H1 (cell line): ENCODE measurements around the gene SLC6A3. TPM values are rescaled to one million over a fixed set of nuclear protein-coding genes. Genes with fewer than 3 reads are reported as not detected.

Experiments used
- CTCF ChIA-PET: fragments of 300-600 bp; sonication (Branson Sonifier 250); formaldehyde crosslinking; loops from one replicate; lab custom pipeline; 2021; ENCODE audit not compliant: partially characterized antibody; lab: Charles Lee
- POLR2A ChIA-PET: fragments of 300-600 bp; sonication (Branson Sonifier 250); formaldehyde crosslinking; loops from one replicate; lab custom pipeline; 2021; ENCODE audit warnings: inconsistent platforms; ENCODE audit not compliant: partially characterized antibody; lab: Charles Lee
- DNase-seq, 2 experiments: peaks; one replicate each; pipeline versions ENCODE4 v3.0.0 to v3.0.0-alpha.2; 2010 to 2022; ENCODE audit warnings: low spot score in 2 of 2, low read depth in 1 of 2, mixed read lengths in 1 of 2
- FAIRE-seq: peaks from 2 replicates; lab custom pipeline; 2011; peaks lifted over from hg19 to GRCh38; lab: Jason Lieb, UNC
- H2AFZ ChIP-seq: 2 replicates; pipeline ENCODE4 v1.8.1; 2012; ENCODE audit warnings: low read length, inconsistent platforms
- H2AK5ac ChIP-seq: 2 replicates; pipeline ENCODE4 v1.6.1; 2013; ENCODE audit warnings: low read depth, low read length
- H2BK120ac ChIP-seq: replicated peaks from 2 replicates; pipeline ENCODE3; 2013; ENCODE audit warnings: low read depth, low read length, inconsistent platforms
- H2BK12ac ChIP-seq: 2 replicates; pipeline ENCODE4 v1.6.1; 2013; ENCODE audit warnings: low read depth, low read length
- H2BK15ac ChIP-seq: 2 replicates; pipeline ENCODE4 v1.6.1; 2013; ENCODE audit warnings: low read length
- H2BK20ac ChIP-seq: 2 replicates; pipeline ENCODE4 v1.6.1; 2013; ENCODE audit warnings: low read length
- H2BK5ac ChIP-seq: 2 replicates; pipeline ENCODE4 v1.6.1; 2013; ENCODE audit warnings: low read depth, low read length
- H3K14ac ChIP-seq: 2 replicates; pipeline ENCODE4 v1.6.1; 2013; ENCODE audit warnings: inconsistent platforms; ENCODE audit not compliant: insufficient read length
- H3K18ac ChIP-seq: 2 replicates; pipeline ENCODE4 v1.6.1; 2013; ENCODE audit warnings: low read length; ENCODE audit errors: extremely low read depth
- H3K23ac ChIP-seq: 2 replicates; pipeline ENCODE4 v1.6.1; 2013; ENCODE audit warnings: inconsistent platforms; ENCODE audit not compliant: insufficient read length
- H3K23me2 ChIP-seq: 2 replicates; pipeline ENCODE4 v1.6.1; 2013; ENCODE audit warnings: low read depth, low read length
- H3K27ac ChIP-seq: 2 replicates; pipeline ENCODE4 v1.6.1; 2011; ENCODE audit warnings: low read depth, low read length, inconsistent platforms
- H3K27me3 ChIP-seq, 4 experiments: replicated peaks in 1 of 4; 1 replicate in 1 of 4; 2 replicates in 3 of 4; pipeline versions ENCODE4 v1.6.1 to v1.8.1; 2011 to 2013; ENCODE audit warnings: low read length in 3 of 4, mild to moderate bottlenecking in 3 of 4, inconsistent platforms in 2 of 4, mixed read lengths in 2 of 4, moderate library complexity in 1 of 4; ENCODE audit not compliant: control insufficient read depth in 3 of 4, insufficient read depth in 3 of 4; ENCODE audit errors: extremely low read depth in 1 of 4
- H3K36me3 ChIP-seq, 4 experiments: 2 replicates each; pipeline versions ENCODE4 v1.6.1 to v1.8.1; 2011 to 2013; ENCODE audit warnings: mild to moderate bottlenecking in 4 of 4, low read length in 3 of 4, moderate library complexity in 2 of 4, control low read depth in 1 of 4, inconsistent platforms in 1 of 4; ENCODE audit not compliant: insufficient read depth in 4 of 4, control insufficient read depth in 2 of 4
- H3K4ac ChIP-seq: replicated peaks from 2 replicates; pipeline ENCODE3; 2013; ENCODE audit warnings: low read length, low read depth, mixed read lengths, inconsistent platforms; ENCODE audit not compliant: insufficient read length
- H3K4me1 ChIP-seq, 4 experiments: replicated peaks in 1 of 4; 1 replicate in 1 of 4; 2 replicates in 3 of 4; pipeline versions ENCODE4 v1.6.1 to v1.8.1; 2011 to 2013; ENCODE audit warnings: low read length in 3 of 4, inconsistent platforms in 2 of 4, mixed read lengths in 1 of 4; ENCODE audit not compliant: insufficient read depth in 4 of 4, control insufficient read depth in 3 of 4
- H3K4me2 ChIP-seq, 2 experiments: 2 replicates each; pipeline versions ENCODE4 v1.6.1 to v1.8.1; 2011 to 2013; ENCODE audit warnings: low read depth in 2 of 2, low read length in 2 of 2, control low read depth in 1 of 2, inconsistent platforms in 1 of 2, mild to moderate bottlenecking in 1 of 2; ENCODE audit not compliant: insufficient read depth in 1 of 2
- H3K4me3 ChIP-seq, 4 experiments: fragments of 200-600, 300-600 bp in 1 of 4; sonication (generic), shearing (Covaris generic), sonication (Bioruptor Twin) in 1 of 4; 2 replicates each; pipeline versions ENCODE4 v1.5.1 to v1.8.1; 2011 to 2016; ENCODE audit warnings: low read length in 4 of 4, low read depth in 3 of 4, control low read depth in 2 of 4, inconsistent platforms in 2 of 4, mild to moderate bottlenecking in 2 of 4, mixed read lengths in 1 of 4, moderate library complexity in 1 of 4; ENCODE audit not compliant: insufficient read depth in 2 of 4; ENCODE audit errors: extremely low read depth in 1 of 4
- H3K56ac ChIP-seq: replicated peaks from 2 replicates; pipeline ENCODE3; 2013; ENCODE audit warnings: low read depth, mild to moderate bottlenecking, mixed read lengths, low read length, inconsistent platforms; ENCODE audit not compliant: insufficient read length
- H3K79me1 ChIP-seq: 2 replicates; pipeline ENCODE4 v1.6.1; 2013; ENCODE audit warnings: low read depth, low read length, control low read depth
- H3K79me2 ChIP-seq, 2 experiments: 2 replicates each; pipeline versions ENCODE4 v1.6.1 to v1.8.1; 2012 to 2013; ENCODE audit warnings: low read length in 2 of 2, mild to moderate bottlenecking in 2 of 2, inconsistent platforms in 1 of 2; ENCODE audit not compliant: insufficient read depth in 2 of 2, control insufficient read depth in 1 of 2
- H3K9ac ChIP-seq, 4 experiments: replicated peaks in 1 of 4; 1 replicate in 1 of 4; 2 replicates in 3 of 4; pipeline versions ENCODE4 v1.6.1 to v1.8.1; 2011 to 2013; ENCODE audit warnings: low read depth in 3 of 4, low read length in 3 of 4, control low read depth in 2 of 4, mild to moderate bottlenecking in 2 of 4, moderate library complexity in 2 of 4, inconsistent platforms in 1 of 4; ENCODE audit errors: extremely low read depth in 1 of 4
- H3K9me3 ChIP-seq, 2 experiments: 2 replicates each; pipeline versions ENCODE4 v1.6.1 to v1.8.1; 2012 to 2013; ENCODE audit warnings: mild to moderate bottlenecking in 2 of 2, moderate library complexity in 2 of 2, control low read depth in 1 of 2, inconsistent platforms in 1 of 2, low read depth in 1 of 2, low read length in 1 of 2, mixed read lengths in 1 of 2; ENCODE audit not compliant: insufficient read depth in 2 of 2
- H4K20me1 ChIP-seq, 2 experiments: replicated peaks in 1 of 2; 2 replicates each; pipeline versions ENCODE3 to v1.8.1; 2011 to 2013; ENCODE audit warnings: inconsistent platforms in 2 of 2, low read length in 2 of 2, mild to moderate bottlenecking in 1 of 2; ENCODE audit not compliant: insufficient read depth in 2 of 2, control insufficient read depth in 1 of 2
- H4K5ac ChIP-seq: 2 replicates; pipeline ENCODE4 v1.6.1; 2013; ENCODE audit warnings: low read length, low read depth, mixed read lengths, inconsistent platforms; ENCODE audit not compliant: insufficient read length
- H4K8ac ChIP-seq: 2 replicates; pipeline ENCODE4 v1.8.0; 2013; ENCODE audit warnings: mild to moderate bottlenecking, moderate library complexity, low read length, inconsistent platforms; ENCODE audit not compliant: insufficient read depth; ENCODE audit errors: extremely low read depth
- H4K91ac ChIP-seq: replicated peaks from 2 replicates; pipeline ENCODE3; 2013; ENCODE audit warnings: low read length, mixed read lengths, inconsistent platforms; ENCODE audit not compliant: insufficient read length
- ATF3 ChIP-seq: IDR thresholded peaks from 2 replicates; pipeline ENCODE4 v1.6.1; 2011; ENCODE audit warnings: low read depth, mild to moderate bottlenecking, low read length; ENCODE audit not compliant: insufficient read depth
- BRCA1 ChIP-seq: IDR thresholded peaks from 2 replicates; pipeline ENCODE4 v1.6.1; 2012; ENCODE audit warnings: low read depth, low read length, improper control_type of control experiment
- KDM5A ChIP-seq: fragments of 200-600 bp; IDR thresholded peaks from 2 replicates; pipeline ENCODE4 v1.7.1; 2012; ENCODE audit warnings: mild to moderate bottlenecking, low read length, inconsistent platforms, mixed read lengths
- WGBS, 2 experiments: shearing (Covaris generic) in 1 of 2; methylation state at CpG; one replicate each; pipeline versions ENCODE4 v1.1.6 to v1.1.7; 2013 to 2015; ENCODE audit warnings: low lambda C conversion rate in 2 of 2, mixed read lengths in 2 of 2, inconsistent platforms in 1 of 2, low coverage in 1 of 2, missing lambda C conversion rate in 1 of 2; ENCODE audit not compliant: insufficient replicate concordance in 2 of 2, insufficient coverage in 1 of 2, insufficient read length in 1 of 2; ENCODE audit errors: extremely low coverage in 1 of 2, missing lambda C conversion rate in 1 of 2; 5-methylcytosine and 5-hydroxymethylcytosine counted together
- polyA plus RNA-seq, 7 experiments: library from polyadenylated mRNA; depleted of rRNA in 3 of 7; stranded (reverse) in 5 of 7; unstranded in 2 of 7; fragments of >200 nt in 5 of 7; fragments of 200-250 nt in 2 of 7; gene quantifications; 1 replicate in 5 of 7; 2 replicates in 1 of 7; 4 replicates in 1 of 7; pipeline versions ENCODE4 v1.2.1 to v1.2.3, GENCODE V29; 2011 to 2013; ENCODE audit warnings: missing spikeins in 2 of 7, mixed read lengths in 2 of 7
- total RNA-seq: library from RNA; stranded (reverse); fragmentation: NEBNext Ultra II Directional; extraction: Animal tissue kit (Norgen Biotek cat#: 25700); gene quantifications from 2 replicates; pipeline ENCODE4 v1.2.1, GENCODE V29; 2021

SLC6A3 gene
- total and polyA plus RNA-seq, 2 of the 8 experiments (the other 6 are each of a cell fraction or from before 2014, with no cell fraction given) = 0.48 to 0.91 TPM

- H3K79me2 ChIP-seq = no peaks in the 10 kb centered on the region
Measured at GRCh38 chr5:1367149-1367548, 78.1 kb downstream of the SLC6A3 start.

More at GRCh38 chr5:1367149-1367548, 78.1 kb downstream of the SLC6A3 start:
- H2AFZ ChIP-seq = no peak overlapping the region; the same call in 1 of the 2 replicates
- no peaks in the 10 kb centered on the region for H4K20me1 ChIP-seq
- H3K27ac ChIP-seq = no peak overlapping the region
- H2BK12ac ChIP-seq = no peak overlapping the region
- no peak overlapping the region; a peak in 1 of 4 replicates for H3K4me2 ChIP-seq
- no peak overlapping the region for H3K14ac ChIP-seq
- no peak overlapping the region for H3K18ac ChIP-seq
- no peaks in the 10 kb centered on the region for H3K79me1 ChIP-seq
- no peak overlapping the region for H2BK5ac ChIP-seq
- H3K4me1 ChIP-seq = peaks cover 0 to 3% (median 1%) of the 10 kb centered on the region in 4 experiments; a peak in 1 of 7 replicates
- H3K9me3 ChIP-seq = no peaks in the 10 kb centered on the region
- H3K27me3 ChIP-seq = no peaks in the 10 kb centered on the region
- no peaks in the 10 kb centered on the region for H3K23me2 ChIP-seq
- 91% methylated on average over 7 of the region's 7 CpGs; no CpG with 5 or more reads in 1 of the 2 experiments for WGBS, 2 experiments
- no peak overlapping the region for H3K56ac ChIP-seq
- TF ChIP-seq KDM5A (no peak), ATF3 (no peak), BRCA1 (no peak)
- TF ChIP-seq, all 59 proteins: peak for 0
- Histone ChIP-seq H3K4me3 (no peak overlapping the region), H4K8ac (no peak overlapping the region; the same call in 1 of the 2 replicates), H2BK20ac (no peak overlapping the region), H3K4ac (no peak overlapping the region), H4K5ac (no peak overlapping the region), H2AK5ac (no peak overlapping the region), H3K9ac (no peak overlapping the region), H2BK120ac (no peak overlapping the region), H4K91ac (no peak overlapping the region), H3K36me3 (no peaks in the 10 kb centered on the region), H2BK15ac (no peak overlapping the region), H3K23ac (no peak overlapping the region)
- DNase-seq (no peak), FAIRE-seq (no peak)
- CTCF ChIA-PET = interaction anchor here (1.3 to 2.5 kb wide), 2 partner anchors 12 kb away, joined by 4 to 12 read pairs; no protein-coding TSS in a partner anchor
- POLR2A ChIA-PET = interaction anchor here (1.5 kb wide), 1 partner anchor 20 kb away, joined by 3 read pairs; no protein-coding TSS in a partner anchor
